ES-I3 (cell line): ENCODE data around the gene GPRIN1.

Experiments
- H3K36me3 ChIP-seq: 2 replicates; pipeline ENCODE4 v1.6.1; 2013; ENCODE audit warnings: mild to moderate bottlenecking, low read length, control low read depth, moderate library complexity; ENCODE audit not compliant: insufficient read depth
- H3K4me1 ChIP-seq: 2 replicates; pipeline ENCODE4 v1.6.1; 2013; ENCODE audit warnings: mild to moderate bottlenecking, control low read depth, low read length; ENCODE audit not compliant: insufficient read depth
- H3K9ac ChIP-seq: 2 replicates; pipeline ENCODE4 v1.6.1; 2013; ENCODE audit warnings: low read depth, mild to moderate bottlenecking, low read length, moderate library complexity
- H3K9me3 ChIP-seq: 2 replicates; pipeline ENCODE4 v1.6.1; 2013; ENCODE audit warnings: mild to moderate bottlenecking, low read length, moderate library complexity; ENCODE audit not compliant: control insufficient read depth, insufficient read depth

The GPRIN1 gene

GRCh38 chr5:176621661-176622079 is 11.7 kb upstream of the GPRIN1 start:
- Histone ChIP-seq H3K4me1 (peaks cover 18% of the 10 kb centered on the region; the same call in 1 of the 2 replicates), H3K9ac (no peak overlapping the region), H3K36me3 (no peaks in the 10 kb centered on the region), H3K9me3 (no peaks in the 10 kb centered on the region)

GRCh38 chr5:176620333-176620981 is 10.5 kb upstream of the GPRIN1 start:
- Histone ChIP-seq H3K9ac (peak overlapping the region; percentile 24; the same call in 1 of the 2 replicates), H3K9me3 (no peaks in the 10 kb centered on the region), H3K4me1 (peaks cover 12% of the 10 kb centered on the region; the same call in 1 of the 2 replicates), H3K36me3 (no peaks in the 10 kb centered on the region)

- H3K36me3 ChIP-seq: no peaks in the 10 kb centered on the region
- H3K9me3 ChIP-seq: no peaks in the 10 kb centered on the region
- H3K4me1 ChIP-seq: peaks cover 12% of the 10 kb centered on the region; the same call in 1 of the 2 replicates
- peak overlapping the region; percentile 24; the same call in 1 of the 2 replicates for H3K9ac ChIP-seq
Observed at GRCh38 chr5:176619569-176620332, 9.8 kb upstream of the GPRIN1 start.

- Histone ChIP-seq H3K4me1 (peaks cover 12% of the 10 kb centered on the region; the same call in 1 of the 2 replicates), H3K9ac (peak overlapping the region; percentile 42; the same call in 1 of the 2 replicates), H3K9me3 (no peaks in the 10 kb centered on the region)
Observed at GRCh38 chr5:176619203-176619568, 9.2 kb upstream of the GPRIN1 start.

GRCh38 chr5:176618783-176619182 is 8.8 kb upstream of the GPRIN1 start:
- no peaks in the 10 kb centered on the region for H3K9me3 ChIP-seq
- H3K9ac ChIP-seq: peak overlapping the region; percentile 42; the same call in 1 of the 2 replicates
- peaks cover 12% of the 10 kb centered on the region; the same call in 1 of the 2 replicates for H3K4me1 ChIP-seq
- no peaks in the 10 kb centered on the region for H3K36me3 ChIP-seq

More at GRCh38 chr5:176619203-176619568, 9.2 kb upstream of the GPRIN1 start:
- no peaks in the 10 kb centered on the region for H3K36me3 ChIP-seq

DNA sequence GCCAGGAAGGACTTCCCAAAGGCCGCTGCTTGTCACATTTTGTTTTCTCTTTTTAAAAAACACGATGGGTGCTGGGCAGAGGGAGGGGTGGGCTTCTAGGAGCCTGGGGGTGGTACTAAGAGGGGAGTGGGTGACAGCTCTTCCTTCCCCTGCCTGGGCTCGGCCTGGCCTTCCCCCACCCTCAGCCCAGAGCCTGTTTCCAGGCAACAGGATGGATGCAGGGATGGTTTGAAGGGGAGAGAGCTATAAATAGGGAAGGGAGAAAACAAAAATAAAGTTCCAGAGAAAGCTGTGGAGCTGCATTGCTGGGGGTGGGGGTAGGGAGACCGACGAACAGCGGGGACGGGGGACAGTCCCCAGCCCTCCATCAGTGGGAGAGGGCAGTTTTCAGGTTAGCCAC is 6.6 kb upstream of the GPRIN1 start:
- H3K4me1 ChIP-seq: peaks cover 19% of the 10 kb centered on the region
- H3K9ac ChIP-seq: no peak overlapping the region
- no peaks in the 10 kb centered on the region for H3K9me3 ChIP-seq
- no peaks in the 10 kb centered on the region for H3K36me3 ChIP-seq

- Histone ChIP-seq H3K9ac (no peak overlapping the region), H3K9me3 (no peaks in the 10 kb centered on the region), H3K36me3 (no peaks in the 10 kb centered on the region), H3K4me1 (peaks cover 14% of the 10 kb centered on the region)
Observed at GRCh38 chr5:176614805-176615478, 5.0 kb upstream of the GPRIN1 start.

GRCh38 chr5:176612855-176613254 is 2.9 kb upstream of the GPRIN1 start:
- Histone ChIP-seq H3K9ac (no peak overlapping the region), H3K9me3 (no peaks in the 10 kb centered on the region), H3K36me3 (no peaks in the 10 kb centered on the region), H3K4me1 (peaks cover 10% of the 10 kb centered on the region; the same call in 1 of the 2 replicates)

DNA sequence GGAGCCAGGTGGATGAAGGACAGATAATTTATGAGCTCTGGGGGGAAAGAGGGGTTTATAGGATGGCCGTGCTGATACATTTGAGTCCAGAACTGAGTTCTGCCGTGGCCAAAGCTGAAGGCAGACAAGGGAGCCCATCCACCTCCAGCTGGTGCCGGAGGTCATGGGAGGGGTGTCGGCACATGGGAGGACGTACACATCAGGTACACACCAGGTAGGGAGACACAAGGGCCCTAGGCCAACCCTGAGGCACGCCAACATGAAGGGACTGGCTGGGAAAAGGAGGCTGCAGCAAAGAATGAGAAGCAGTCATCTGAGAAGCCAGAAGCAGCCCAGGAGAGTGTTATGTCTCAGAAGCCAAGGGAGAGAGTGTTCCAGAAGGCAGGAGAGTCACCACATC is 2.1 kb upstream of the GPRIN1 start:
- H3K9me3 ChIP-seq: no peaks in the 10 kb centered on the region
- no peaks in the 10 kb centered on the region for H3K36me3 ChIP-seq
- no peak overlapping the region for H3K9ac ChIP-seq
- peaks cover 10% of the 10 kb centered on the region; the same call in 1 of the 2 replicates for H3K4me1 ChIP-seq

DNA sequence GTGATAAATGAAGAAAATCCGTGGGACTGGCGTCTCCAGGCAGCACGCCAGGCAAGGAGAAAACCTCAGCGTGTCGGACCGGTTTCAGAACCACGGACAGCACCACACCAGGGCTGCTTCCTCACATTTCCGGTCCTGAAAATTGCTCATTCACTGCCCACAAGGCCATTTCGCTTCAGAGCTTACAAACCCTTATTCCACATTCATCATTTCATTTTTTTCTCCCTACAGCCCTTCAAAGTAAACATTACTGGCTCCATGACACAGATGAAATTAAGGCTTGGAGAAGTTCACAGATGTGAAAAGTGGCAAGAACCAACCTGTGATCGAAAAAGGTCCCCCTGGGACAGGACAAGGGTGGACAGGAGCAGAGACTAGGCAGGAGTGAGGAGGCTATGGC is 1.5 kb upstream of the GPRIN1 start:
- no peaks in the 10 kb centered on the region for H3K9me3 ChIP-seq
- no peak overlapping the region for H3K9ac ChIP-seq
- H3K36me3 ChIP-seq: no peaks in the 10 kb centered on the region
- peaks cover 10% of the 10 kb centered on the region for H3K4me1 ChIP-seq

DNA sequence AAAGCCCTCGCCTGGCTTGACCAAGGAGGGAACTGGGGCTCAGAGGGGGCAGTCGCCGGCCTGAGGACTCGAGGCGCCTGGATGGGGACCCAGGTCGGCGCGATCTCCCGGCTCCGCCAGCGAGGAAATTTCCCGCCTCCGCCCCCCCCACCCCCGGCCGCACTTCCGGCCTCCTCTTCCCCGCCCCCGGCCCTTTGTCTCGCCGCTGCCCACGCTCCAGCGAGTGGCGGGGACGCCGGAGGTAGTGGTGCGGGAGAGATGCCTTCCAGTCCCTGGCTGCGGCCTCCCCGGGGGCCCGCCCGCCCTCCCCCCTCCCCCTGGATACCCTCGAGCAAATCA is 448 bp upstream of the GPRIN1 start:
- Histone ChIP-seq H3K9me3 (no peaks in the 10 kb centered on the region), H3K36me3 (no peaks in the 10 kb centered on the region), H3K9ac (peak overlapping the region; percentile 55), H3K4me1 (peaks cover 10% of the 10 kb centered on the region)

DNA sequence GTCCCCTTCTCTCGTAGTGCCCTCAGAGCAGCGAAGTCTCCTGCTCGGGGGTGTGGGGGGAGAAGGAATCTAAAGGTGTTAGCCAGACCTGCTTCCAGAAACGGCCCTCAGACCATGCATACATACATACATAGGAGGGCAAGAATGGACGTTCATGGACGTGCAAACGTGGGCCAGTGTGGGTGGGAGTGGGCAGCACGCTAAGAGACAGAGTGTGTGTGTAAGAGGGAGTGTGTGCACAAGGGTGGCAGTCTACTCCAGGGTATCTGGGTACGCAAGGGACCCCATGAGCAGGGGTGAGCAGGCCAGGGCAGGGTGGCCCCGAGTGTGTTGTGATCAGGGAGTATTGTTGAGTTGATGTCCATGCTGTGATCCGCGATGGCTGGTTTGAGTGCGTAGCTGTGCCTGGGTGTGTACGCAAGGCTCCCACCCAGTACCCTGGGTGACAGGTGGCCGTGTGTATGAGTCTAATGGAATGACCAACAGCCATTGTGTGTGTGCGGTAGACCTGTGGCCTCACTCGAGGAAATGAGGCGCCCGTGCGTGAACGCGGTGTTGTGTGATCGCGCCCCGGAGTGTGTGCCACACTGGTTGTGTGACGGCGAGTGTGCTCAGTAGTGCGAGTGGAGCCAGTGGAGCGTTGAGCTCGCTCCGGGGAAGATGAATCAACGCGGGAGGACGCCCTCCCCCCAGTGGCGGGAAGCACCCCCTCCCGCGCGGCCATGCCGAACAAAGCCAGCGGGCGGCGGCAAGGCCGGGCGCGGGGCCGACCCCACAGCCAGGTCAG is 826 bp downstream of the GPRIN1 start:
- Histone ChIP-seq H3K36me3 (no peaks in the 10 kb centered on the region), H3K4me1 (peaks cover 8% of the 10 kb centered on the region), H3K9ac (peak overlapping the region; percentile 40; the same call in 1 of the 2 replicates), H3K9me3 (no peaks in the 10 kb centered on the region)

DNA sequence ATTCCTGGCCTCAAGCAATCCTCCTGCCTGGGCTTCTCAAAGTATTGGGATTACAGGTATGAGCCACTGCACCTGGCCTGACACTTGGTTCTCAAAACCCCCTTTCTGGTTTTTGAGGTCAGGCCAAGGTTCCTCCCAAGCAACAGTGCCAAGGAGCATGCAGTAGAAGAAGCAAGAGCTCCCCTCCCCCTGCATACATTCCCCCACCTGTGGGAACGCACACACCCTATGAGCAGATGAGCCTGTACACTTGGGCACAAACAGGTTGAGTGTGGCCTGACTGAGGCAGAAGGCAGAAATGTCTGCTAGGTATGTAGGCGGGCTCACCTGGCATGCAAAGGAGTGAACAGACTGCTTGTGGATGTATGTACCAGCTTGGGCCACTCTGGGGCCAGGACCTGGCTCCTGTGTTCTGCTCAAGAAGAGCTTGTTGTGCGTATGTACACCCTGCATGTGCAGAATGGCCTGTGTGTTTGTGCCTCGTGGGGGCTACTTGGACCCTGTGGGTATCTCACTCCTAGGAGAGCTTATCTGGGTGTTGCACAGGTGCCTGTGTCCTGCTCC is 1.7 kb downstream of the GPRIN1 start:
- H3K36me3 ChIP-seq: no peaks in the 10 kb centered on the region
- H3K4me1 ChIP-seq: peaks cover 8% of the 10 kb centered on the region
- no peak overlapping the region for H3K9ac ChIP-seq
- H3K9me3 ChIP-seq: no peaks in the 10 kb centered on the region

- Histone ChIP-seq H3K9ac (no peak overlapping the region), H3K36me3 (no peaks in the 10 kb centered on the region), H3K9me3 (no peaks in the 10 kb centered on the region), H3K4me1 (no peaks in the 10 kb centered on the region; the same call in 1 of the 2 replicates)
Observed at GRCh38 chr5:176606875-176607274, 3.1 kb downstream of the GPRIN1 start.
